Medulla oblongata (tissue), 1 donor: ENCODE data around the gene KCNAB1.
A peak's percentile ranks its signal among the peaks of the same experiment; 100 is the strongest.
"Not testable (repeated sequence)": the region's sequence is repeated elsewhere in the genome, so short reads cannot be mapped to it uniquely, and the experiment has no call there.

Source experiments
- DNase-seq: peaks from one replicate; pipeline ENCODE4 v3.0.0-alpha.2; 2015; ENCODE audit errors: extremely low spot score

The KCNAB1 gene

DNA sequence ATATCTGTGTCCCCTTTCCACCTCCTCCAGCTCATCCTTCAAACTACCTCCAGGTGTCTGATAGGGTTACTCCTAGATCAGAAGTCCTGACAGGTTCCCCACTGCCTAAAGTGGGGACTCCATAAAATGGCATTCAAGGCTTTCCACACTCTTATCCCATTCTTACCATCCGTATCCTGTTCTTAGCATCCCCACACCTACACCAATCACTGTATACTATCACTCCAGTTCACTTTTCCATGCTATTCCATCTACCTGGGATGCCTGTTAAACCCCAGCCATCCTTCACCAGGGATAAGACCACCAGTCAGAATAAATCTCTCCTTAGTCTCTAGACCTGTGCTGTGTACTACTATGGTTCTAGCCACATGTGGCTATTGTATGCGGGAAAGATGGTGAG, 415.4 kb downstream of the KCNAB1 start:
- DNase-seq: no peak

DNA sequence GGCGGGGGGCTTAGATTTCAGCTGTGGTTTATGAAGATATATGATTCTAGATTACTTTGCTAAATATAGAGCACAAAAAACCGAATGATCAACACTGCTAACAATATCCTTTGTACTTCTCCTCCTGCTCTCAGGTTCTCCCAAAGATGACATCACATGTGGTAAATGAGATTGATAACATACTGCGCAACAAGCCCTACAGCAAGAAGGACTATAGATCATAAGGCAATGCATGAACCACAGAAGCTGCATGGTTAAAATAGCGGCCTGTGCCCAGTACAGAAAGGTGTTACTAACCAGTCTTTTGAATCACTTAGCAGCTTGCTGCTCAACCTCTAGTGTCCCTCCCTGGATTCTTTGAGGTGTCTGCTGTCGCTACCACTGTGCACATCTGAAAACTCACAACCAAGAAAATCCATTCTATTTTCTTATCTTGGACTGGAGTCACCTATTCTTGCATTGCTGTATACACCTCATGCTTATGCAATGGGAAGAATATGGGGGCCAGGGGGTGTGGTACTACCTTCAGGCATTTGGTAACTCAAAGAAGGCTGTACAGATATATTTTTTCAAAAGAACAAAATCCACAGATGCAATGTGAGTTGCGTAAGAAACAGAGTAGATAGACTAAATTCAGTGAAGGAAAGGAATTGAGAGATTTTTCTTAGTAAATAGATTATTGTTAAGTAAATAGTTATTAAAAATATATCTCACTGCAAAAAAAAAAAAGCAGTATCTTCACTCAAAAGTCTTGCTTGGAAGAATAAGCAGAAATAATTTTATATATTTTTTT, 416.3 kb downstream of the KCNAB1 start:
- DNase-seq: no peak

DNA sequence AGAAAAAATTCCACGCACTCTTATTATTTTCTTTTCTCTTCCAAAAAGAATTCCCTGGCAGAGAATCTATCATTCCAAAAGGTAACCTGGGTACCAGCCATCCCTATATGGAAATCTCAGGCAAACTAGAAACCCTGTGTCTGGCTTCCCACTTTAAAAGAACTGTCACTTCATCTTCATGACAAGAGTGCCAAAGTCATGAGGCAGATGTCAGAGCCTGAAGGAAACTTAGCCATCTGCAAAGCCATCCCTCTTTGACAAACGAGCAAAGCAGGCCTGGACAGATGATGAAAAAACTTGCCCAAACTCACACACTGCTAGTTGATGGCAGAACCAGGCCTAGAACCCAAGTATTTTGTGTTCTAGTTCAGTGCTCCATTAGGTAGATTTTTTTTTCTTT, 418.7 kb downstream of the KCNAB1 start:
- no peak for DNase-seq

DNA sequence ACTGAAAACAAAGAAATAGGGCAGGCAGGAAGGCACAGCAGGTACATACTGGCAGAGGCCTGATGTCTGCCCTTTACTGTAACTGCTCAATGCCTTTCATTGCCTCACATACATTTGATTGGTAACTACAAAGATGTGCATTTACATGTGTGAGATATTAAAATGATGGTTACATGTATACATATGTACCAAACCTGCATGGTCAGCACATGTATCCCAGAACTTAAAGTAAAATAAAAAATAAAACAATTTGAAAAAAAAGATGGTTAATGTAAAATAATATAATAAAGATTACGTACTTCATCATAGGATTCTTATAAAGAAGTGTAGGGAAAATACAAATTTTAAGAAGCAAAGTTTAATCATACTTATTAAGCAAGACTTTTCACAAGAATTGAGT, 419.4 kb downstream of the KCNAB1 start:
- DNase-seq: no peak

DNA sequence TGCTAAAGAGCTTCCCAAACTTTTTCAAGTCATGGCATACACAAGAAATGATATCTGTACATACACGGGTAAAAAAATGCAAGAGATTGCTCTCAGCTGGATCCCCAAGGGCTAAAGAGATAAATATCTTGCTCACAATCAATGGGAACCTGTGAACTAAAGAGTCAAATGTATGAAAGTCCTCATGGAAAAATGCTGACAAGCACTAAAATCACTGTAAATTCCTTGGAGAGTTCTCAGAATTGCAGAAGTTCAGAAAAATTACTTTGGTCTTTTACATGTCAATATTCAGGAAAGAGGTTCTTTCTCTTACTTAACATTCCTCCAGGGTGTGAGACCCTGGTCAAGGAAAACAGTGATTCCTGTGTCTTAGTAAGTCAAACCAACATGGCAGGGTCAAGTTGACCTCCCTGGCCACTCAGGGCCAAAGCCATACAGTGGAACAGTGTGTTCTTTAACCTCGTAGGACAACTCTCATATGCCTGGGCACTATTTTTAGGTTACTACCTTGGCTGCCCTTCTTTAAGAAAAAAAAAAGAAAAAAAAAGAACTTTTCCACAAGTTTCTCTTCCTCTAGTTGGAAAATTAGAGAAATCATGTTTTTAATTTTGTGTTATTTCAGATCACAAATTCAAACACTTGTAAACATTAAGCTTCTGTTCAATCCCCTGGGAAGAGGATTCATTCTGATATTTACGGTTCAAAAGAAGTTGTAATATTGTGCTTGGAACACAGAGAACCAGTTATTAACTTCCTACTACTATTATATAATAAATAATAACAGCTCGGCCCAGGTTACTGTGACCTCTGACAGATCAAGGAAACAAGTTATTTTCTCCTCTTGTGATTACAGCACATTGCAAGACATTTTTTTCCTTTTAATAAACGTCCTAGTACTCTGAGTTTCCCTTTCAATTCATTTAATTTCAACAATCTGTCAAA, 422.0 kb downstream of the KCNAB1 start:
- no peak for DNase-seq

DNA sequence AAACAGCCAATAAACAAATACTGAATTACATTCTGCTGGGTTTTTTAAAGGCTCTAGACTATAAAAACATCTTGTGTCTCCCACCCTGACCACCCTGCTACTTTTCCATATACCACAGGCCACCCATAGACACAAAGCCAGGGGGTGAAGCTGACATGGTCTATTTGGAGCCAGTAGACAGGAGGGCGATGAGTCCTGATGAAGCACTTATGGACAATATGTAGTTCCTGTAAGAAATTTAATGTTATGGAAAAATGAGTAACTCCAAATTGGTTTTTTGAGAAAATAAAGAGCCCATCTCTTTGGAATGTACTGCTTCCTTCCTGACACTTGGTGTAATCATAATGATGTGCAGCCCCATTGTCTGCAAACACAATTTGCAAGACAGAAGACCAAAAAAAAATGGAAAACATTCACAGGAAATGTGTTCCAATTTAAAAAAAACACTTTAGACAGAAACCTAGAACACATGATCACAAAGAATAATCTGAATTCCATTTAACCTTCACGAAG, 422.7 kb downstream of the KCNAB1 start:
- DNase-seq: no peak

DNA sequence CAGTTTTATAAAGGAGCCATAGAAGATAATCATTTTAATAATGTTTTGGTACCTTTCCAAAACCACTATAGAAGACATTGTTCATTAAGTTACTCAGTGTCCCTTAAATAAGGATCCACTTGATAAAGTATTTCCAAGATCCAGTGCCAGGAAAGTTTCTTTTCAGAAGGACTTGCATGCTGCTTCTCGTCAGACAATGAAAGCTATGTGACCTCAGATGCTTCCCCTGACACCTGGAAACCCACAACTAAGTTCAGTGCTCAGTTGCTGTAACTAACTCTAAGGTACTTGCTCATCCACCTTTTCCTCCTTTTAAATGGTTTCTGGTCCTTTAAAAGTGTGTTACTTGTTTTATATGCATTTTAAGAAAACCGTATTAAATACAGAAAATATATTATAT, 427.3 kb downstream of the KCNAB1 start:
- no peak for DNase-seq

DNA sequence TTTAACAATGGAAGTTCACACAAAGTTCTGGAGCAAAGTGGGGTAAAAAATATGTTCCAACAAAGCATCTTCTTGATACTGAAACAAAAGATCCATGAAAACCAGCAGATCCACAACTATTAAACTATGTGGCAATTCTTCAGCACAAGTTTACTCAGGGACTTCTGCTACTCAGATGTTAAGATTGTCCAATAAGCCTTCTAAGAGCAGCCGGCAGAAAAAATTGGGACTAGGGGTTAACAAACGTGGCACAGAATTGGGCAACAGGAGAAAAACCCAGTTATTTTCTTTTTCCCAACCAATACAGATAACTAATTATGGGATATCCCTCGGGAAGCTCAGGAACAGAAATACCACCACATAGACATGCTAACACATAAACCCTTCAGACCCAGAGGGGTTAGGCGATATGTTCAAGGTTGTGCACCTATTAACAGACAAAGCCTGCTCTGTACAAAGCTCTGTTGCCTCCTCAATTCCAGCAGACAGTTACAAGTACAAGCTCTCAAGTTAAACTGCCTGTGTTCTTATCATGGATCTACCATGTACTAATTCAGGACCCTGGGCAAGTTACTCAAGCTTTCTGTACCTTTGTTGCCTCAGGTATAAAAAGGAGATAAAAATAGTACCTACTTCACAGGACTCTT, 427.8 kb downstream of the KCNAB1 start:
- no peak for DNase-seq

DNA sequence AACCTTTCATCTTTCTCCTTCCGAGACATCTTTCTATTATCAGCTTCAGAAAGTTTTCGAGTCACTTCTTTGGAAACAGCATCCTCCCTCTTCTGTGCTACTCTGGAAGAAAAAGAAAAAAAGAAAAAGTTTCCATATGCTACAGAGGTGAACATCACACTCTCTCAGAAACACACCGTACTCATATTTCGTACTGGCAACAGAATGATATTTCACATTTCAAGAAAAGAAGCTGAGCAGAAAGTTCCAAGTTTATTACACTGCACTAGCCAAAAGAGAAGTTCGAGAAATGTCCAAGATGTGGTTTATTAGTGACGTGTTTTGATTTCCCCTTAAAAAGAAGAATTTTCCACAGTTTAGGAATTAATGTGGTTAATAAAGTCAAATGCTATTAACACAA, 428.5 kb downstream of the KCNAB1 start:
- DNase-seq: no peak

DNA sequence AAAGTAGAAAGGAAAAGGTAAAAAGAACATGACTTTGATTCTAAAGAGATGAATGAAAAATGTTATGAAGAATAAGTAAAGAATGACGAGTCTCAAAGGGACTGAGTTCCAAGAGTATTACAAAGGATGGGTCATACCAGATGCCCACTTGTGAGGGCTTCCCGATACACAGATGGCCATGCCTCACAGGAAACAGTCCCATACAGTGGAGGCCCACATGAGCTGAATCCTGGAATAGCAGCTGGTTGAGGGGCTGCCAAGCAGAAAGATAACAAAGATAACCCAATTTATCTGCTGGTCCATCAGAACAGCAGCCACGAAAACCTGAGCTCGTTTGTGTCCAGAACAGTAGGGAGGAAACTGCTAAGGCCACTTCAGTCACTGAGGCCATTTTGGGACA, 430.9 kb downstream of the KCNAB1 start:
- no peak for DNase-seq

DNA sequence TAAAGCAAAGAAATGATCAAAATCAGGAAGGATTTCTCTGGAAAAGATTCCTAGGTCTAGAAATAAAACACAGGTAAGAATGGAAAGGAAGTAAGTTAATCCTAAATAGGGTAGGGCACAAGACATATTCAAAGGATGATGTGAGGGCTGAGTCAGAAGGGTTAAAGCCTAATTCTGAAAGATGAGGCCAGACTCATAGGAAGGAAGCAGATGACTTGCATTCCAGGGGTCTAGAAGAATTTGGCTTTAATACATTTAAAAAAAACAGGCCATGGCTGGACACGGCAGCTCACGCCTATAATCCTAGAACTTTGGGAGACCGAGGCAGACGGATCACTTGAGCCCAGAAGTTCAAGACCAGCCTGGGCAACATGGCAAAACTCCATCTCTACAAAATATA, 431.4 kb downstream of the KCNAB1 start:
- DNase-seq: no peak

DNA sequence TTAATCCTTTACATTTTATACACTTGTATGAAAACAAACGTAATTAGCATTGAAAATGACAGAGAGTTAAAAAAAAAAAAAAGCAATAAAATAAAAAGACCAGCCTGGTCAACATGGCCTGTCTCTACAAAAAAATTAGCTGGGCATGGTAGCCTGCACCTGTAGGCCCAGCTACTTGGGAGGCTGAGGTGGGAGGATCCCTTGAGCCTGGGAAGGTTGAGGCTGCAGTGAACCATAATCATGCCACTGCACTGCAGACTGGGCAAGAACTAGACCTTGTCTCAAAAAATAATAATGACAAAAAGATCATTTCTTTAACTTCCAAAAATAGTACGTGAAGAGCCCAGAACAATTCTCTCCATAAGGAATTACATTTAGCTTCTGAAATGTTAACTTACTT, 432.6 kb downstream of the KCNAB1 start:
- no peak for DNase-seq

DNA sequence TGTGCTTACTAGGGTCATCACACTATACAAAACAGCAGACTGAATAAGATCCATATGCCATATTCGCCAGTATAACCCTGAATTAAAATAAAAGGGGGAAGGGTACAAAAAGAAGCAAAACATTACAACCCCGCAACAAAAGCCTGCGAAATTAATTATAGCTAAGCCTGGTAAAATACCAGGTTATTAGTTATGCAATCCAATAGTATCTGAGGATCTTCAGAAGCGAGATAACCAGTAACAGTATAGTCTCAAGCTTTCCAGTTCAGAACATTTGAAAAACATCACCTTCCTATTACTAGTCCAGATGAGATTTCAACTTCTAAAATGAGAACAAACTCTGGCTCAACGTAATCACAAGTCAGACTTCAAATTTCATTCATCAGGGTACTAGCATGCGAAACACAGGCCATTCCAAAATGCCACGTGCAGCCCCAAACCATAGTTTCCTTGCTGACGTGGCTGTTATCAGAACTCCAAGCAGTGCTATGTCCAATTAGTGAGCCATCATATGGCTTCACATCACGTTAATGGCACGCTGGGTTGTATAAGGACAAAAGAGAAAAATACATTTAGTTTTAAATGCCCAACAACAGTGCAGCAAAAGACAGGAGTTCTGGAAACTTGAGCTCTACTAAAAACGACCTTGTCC, 433.5 kb downstream of the KCNAB1 start:
- no peak for DNase-seq

DNA sequence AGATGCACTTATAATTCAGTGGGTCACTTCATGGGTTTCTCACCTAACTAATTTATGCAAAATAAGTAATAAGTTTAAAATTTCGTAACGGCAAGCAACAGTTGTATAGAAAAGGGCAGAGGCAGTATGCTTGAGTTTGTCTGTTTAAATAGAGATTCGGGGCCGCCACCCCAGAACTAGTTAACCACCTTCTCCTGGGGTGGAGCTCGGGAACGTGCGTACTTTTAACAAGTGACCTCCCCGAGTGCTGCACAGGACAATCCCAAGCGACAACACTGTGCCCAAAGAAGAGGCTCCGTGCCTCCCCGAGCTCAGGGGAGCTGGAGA, 434.1 kb downstream of the KCNAB1 start:
- DNase-seq: no peak

DNA sequence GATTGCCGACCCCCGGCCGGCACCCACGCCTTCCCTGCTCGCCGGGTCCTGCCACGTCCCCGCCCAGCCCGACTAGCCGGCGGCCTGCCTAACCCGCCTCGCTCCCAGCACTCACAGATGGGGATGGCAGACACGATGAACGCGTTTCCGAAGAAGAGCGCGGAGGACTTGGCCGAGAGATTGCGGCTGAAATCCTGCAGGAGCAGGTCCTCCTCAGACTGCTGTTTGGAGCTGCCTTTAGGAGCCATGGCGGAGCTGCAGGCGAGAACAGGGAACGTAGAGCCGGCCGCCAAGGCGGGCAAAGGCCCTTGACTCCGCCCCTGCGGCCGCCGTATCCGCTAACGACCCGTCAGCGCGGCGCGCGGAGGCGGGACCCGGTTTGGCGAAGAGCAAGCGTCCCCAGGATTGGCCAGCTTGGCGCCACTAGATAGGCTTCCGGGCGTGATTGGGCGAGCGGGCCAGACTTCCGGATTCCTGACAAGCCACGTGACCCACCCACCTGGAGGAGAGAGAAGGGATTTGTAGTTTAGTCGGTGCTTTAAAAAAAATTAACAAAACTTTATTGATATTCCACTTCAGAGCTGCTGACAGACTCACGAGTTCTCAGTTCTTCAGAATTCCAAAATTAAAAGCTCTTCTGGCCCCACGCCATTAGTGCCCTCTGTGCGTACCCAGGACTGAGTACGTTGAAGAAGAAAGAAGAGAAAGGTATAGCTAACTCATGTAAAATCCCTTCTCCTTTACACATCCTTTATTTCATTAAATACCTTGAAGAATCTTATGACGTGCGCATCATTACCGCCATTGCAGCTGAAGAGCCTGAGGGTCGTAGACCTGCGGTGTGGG, 434.7 kb downstream of the KCNAB1 start, which contains the start of gene SSR3:
TSS of gene SSR3 (minus strand) at position 276 of the 846 bp plus-strand sequence. CDS start at position 248, 28 bp downstream.
- peak; percentile 99 for DNase-seq

DNA sequence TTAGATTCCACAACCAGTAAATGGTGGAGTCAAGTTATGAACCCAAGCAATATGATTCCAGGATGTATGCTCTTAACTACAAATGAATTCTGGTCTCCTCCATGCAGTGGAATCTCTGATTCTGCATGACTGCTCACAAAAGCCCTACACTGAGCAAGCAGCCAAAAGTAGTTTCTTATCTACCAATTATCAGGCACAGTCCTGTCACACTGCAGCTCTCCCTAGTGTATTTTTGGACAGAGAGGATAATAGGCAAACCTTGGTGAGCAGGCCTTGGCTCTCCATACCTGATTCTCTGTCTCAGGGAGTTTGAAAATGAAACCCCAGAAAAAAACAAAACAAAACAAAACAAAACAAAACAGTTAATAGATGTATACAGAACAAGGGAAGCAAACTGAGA, 438.0 kb downstream of the KCNAB1 start:
- no peak for DNase-seq

DNA sequence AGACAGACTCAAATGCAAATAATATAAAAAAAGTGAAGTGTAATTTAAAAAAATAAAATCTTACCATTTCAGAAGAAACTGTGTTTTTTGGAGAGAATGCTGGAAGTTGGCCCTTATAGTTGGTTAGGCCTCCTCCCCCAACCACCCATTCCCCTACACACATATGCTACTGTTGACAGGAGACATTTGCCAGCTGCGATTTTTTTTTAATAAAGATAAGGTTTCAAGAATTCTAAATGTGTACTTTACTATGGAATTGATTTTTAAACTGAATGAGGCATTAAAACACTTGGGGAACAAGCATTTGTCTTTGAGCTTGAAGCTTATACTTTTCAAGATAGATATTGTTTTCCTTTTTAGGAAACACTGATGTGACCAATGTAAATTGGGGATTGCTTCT, 438.9 kb downstream of the KCNAB1 start:
- no peak for DNase-seq

DNA sequence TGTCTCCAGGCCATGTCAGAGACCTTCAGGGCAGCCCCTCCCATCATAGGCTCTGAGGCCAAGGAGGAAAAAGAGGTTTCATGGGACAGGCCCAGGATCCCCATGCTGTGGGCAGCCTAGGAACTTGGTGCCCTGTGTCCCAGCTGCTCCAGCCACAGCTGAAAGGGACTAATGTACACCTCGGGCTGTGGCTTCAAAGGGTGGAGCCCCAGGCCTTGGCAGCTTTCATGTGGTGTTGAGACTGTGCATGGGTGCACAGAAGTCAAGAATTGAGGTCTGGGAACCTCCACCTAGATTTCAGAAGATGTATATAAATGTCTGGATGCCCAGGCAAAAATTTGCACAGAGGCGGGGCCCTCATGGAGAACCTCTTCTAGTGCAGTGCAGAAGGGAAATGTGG, 441.2 kb downstream of the KCNAB1 start:
- no peak for DNase-seq

DNA sequence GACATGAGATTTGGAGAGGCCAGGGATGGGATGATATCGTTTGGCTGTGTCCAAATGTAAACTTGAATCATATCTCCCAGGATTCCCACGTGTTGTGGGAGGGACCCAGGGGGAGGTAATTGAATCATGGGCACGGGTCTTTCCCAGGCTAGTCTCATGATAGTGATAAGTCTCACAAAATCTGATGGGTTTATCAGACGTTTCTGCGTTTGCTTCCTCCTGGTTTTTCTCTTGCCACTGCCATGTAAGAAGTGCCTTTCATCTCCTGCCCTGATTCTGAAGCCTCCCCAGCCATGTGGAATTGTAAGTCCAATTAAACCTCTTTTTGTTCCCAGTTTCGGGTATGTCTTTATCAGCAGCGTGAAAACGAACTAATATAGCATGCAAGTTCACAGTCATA, 442.1 kb downstream of the KCNAB1 start:
- not testable (repeated sequence) for DNase-seq

DNA sequence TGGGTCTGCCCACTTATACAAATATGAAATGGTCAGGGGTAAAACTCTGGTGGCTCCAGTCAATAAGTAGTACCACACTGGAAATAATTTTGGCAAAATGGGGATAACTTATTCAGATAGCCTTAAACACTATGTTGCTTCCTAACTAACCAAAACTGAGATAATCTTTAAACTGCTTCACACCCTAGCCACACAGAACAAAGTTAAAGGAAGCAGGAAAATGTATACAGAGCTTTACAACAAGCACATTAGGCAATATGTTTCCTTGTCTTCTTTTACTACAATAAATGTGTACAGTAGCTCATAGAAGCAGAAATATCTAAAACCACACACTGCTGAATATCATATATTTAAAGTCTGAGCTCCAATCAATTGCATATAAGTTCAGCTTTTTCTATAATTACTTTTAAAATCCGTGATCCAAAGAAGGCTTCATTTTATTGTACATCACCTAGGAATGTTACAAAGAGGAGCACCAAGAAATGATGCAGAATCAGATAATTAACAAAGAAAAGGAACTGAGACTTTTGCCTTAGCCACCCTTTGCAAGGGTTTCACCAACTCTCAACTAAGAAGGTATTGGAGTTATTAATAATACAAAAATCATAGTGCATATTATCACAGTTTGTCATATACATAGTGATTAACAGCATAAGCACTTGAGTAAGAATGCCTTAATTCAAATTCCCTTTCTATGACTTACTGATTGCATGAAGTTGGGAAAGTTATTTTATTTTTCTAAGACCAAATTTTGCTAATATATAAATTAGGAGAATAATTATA, 443.7 kb downstream of the KCNAB1 start:
- DNase-seq: no peak
